GM10248 (cell line): Measurements from ENCODE around the gene CHD9.

Experiments used
- CTCF ChIA-PET: fragments of 300-600 bp; sonication (Branson Sonifier 250); formaldehyde crosslinking; extraction: SDS; loops from one replicate; lab custom pipeline; 2021; ENCODE audit warnings: antibody characterized with exemption; lab: Yijun Ruan, JAX
- POLR2A ChIA-PET: fragments of 350-650 bp; sonication (Branson Sonifier 250); formaldehyde crosslinking; extraction: SDS; loops from one replicate; lab custom pipeline; 2020; ENCODE audit warnings: antibody characterized with exemption; lab: Yijun Ruan, JAX
- DNase-seq: peaks from one replicate; pipeline ENCODE4 v3.0.0; 2012; ENCODE audit errors: extremely low spot score
- CTCF ChIP-seq: IDR thresholded peaks from 2 replicates; pipeline ENCODE4 v1.5.1; 2012; ENCODE audit warnings: mild to moderate bottlenecking, low read depth; ENCODE audit errors: extremely low read depth, missing control alignments, control extremely low read depth

CHD9 gene

GRCh38 chr16:53085931-53086421, 31.2 kb downstream of the CHD9 start:
- ChIA-PET POLR2A (no interaction called here), CTCF (interaction anchor here (0.6 to 1.8 kb wide), 4 partner anchors 9 to 31 kb away, joined by 3 to 4 read pairs (median 4); partner anchors contain the start of gene CHD9)
- DNase-seq = no peak
- no peak for TF ChIP-seq CTCF

DNA sequence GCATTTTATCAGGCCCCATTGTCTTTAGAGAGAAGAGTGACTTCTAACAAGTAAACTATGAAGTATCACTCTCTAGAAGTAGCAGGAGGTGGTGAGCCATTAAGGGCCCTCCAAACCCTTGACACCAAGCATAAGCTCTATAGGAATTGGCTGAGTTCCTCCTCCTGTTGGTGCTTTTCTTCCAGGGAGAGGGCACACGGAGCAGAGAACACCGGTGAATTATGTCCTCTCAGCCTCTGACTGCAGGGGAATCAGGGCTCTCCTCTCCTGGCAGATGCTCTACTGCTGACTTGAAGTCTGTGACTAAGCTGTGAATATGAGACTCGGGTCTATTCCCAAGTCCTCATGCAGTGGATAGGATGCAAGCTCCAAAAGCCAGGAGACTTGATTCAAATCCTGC, 32.3 kb downstream of the CHD9 start:
- ChIA-PET CTCF (interaction anchor here (0.9 to 4.1 kb wide), 4 partner anchors 8 to 43 kb away, joined by 3 to 16 read pairs (median 4); no protein-coding TSS in a partner anchor), POLR2A (no interaction called here)
- no peak for TF ChIP-seq CTCF
- DNase-seq = no peak

DNA sequence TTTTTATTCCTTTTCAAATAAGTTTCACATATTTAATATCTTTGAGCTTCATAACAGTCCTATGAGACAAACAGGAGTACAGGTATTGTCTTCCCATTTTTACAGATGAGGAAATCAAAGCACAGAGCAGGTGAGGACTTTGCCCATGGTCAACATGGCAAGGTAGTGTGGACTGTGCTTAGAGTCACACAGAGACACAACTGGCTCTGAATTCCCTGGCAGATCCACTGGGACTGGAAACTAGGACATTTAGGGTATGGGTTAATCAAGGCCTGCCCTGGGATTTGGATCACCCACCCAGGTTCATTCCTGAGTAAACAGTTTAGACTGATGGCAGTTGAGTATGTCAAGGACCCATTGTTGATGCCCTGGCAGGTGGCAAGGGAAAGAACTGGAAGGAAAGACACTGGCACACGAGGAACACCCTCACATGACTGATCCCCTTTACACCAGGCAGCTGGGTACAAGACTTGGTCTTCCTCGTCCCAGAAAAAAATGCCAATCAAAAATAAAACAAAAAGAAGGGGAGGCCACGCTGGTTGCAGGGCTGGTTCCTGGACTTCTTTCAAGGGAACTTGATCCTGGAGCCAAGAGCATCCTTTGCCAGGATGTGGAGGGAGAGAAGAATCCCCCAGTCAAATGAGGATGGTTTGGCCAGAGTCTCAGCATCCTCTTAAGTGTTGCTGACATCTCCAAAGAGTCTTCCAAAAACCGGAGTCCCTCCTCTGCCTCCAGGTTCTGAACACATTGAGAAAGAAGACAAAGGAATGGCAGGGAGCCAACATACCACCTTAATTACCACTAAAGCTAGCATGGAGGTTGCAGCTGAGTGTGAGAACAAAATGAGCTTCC, 34.9 kb downstream of the CHD9 start:
- no peak for DNase-seq
- TF ChIP-seq CTCF = no peak
- CTCF ChIA-PET = interaction anchor here (0.8 to 4.1 kb wide), 9 partner anchors 10 to 35 kb away, joined by 3 to 16 read pairs (median 4); partner anchors contain the start of gene CHD9
- POLR2A ChIA-PET = no interaction called here

- POLR2A ChIA-PET = no interaction called here
- no peak for TF ChIP-seq CTCF
- no peak for DNase-seq
- CTCF ChIA-PET = interaction anchor here (0.8 to 4.1 kb wide), 9 partner anchors 9 to 35 kb away, joined by 3 to 16 read pairs (median 4); partner anchors contain the start of gene CHD9
Observed at GRCh38 chr16:53090286-53090590, 35.4 kb downstream of the CHD9 start.

GRCh38 chr16:53090591-53091411, 36.0 kb downstream of the CHD9 start:
- peak; percentile 60 for DNase-seq
- TF ChIP-seq CTCF = no peak
- ChIA-PET POLR2A (no interaction called here), CTCF (interaction anchor here (0.8 to 4.1 kb wide), 10 partner anchors 10 to 36 kb away, joined by 3 to 16 read pairs (median 4); partner anchors contain the start of gene CHD9)
